ENCODE data around the gene MCTP1.

DNA sequence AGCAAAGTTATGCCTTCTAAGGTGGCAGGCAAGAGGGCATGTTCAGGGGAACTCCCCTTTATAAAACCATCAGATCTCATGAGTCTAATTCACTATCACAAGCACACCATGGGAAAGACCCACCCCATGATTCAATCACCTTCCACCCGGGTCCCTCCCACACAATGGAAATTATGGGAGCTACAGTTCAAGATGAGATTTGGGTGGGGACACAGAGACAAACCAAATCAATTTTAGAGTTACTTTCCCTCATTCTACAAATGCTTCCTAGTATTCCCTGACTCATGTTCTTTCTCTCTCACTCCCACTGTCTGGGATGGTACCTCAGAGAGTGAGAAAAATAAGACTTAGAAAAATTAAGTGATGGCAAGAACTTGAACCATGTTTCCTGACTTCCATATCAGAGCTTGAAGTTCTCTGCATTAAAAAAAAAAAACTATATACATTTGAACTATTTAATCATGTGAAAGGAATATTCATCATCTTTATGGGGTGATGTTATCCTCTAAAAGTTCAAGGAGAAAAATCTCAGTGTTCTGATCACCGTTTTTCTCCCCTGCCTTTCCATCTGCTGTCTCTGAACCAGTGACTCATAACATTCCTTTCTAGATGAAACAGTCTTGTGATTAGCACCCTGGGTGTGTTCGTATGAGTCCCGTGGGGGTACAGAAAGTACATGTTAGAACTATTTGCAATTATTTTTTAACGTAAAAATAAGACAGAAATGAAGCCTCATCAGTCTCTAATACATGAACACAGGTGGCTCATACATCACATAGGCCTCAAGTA is 383.5 kb downstream of the MCTP1 start:
- TF ChIP-seq, protein P1, sequence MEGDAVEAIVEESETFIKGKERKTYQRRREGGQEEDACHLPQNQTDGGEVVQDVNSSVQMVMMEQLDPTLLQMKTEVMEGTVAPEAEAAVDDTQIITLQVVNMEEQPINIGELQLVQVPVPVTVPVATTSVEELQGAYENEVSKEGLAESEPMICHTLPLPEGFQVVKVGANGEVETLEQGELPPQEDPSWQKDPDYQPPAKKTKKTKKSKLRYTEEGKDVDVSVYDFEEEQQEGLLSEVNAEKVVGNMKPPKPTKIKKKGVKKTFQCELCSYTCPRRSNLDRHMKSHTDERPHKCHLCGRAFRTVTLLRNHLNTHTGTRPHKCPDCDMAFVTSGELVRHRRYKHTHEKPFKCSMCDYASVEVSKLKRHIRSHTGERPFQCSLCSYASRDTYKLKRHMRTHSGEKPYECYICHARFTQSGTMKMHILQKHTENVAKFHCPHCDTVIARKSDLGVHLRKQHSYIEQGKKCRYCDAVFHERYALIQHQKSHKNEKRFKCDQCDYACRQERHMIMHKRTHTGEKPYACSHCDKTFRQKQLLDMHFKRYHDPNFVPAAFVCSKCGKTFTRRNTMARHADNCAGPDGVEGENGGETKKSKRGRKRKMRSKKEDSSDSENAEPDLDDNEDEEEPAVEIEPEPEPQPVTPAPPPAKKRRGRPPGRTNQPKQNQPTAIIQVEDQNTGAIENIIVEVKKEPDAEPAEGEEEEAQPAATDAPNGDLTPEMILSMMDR (conservative IDR thresholded peaks at IDR 0.05; ENCODE audit: low read length), result no peak
- TF ChIP-seq EZH2phosphoT487 (IDR thresholded peaks at IDR 0.05; ENCODE audit: borderline replicate concordance), result no peak
